Activated naive CD4-positive, alpha-beta T cell treated with Interleukin-2 at 50 U/mL for 16 hours (primary cell): ENCODE measurements around the gene MMP24OS.

ENCODE experiments used
- DNase-seq: peaks from one replicate; pipeline ENCODE4 v3.0.0-alpha.2; 2020

The MMP24OS gene

GRCh38 chr20:35243986-35244385 is 33.9 kb downstream of the MMP24OS start:
- DNase-seq: no peak

- no peak for DNase-seq
Measured at GRCh38 chr20:35243317-35243716, 34.6 kb downstream of the MMP24OS start.

GRCh38 chr20:35240811-35241293 is 37.1 kb downstream of the MMP24OS start:
- no peak for DNase-seq

- no peak for DNase-seq
Measured at GRCh38 chr20:35240083-35240810, 37.7 kb downstream of the MMP24OS start.

GRCh38 chr20:35238735-35239134 is 39.2 kb downstream of the MMP24OS start:
- DNase-seq: no peak

GRCh38 chr20:35238170-35238569 is 39.8 kb downstream of the MMP24OS start:
- no peak for DNase-seq

GRCh38 chr20:35237486-35237885 is 40.4 kb downstream of the MMP24OS start:
- DNase-seq: no peak

- DNase-seq: no peak
Measured at GRCh38 chr20:35235881-35236280, 42.0 kb downstream of the MMP24OS start.

GRCh38 chr20:35232575-35232974 is 45.3 kb downstream of the MMP24OS start:
- DNase-seq: no peak

GRCh38 chr20:35226884-35227681 is 50.8 kb downstream of the MMP24OS start:
- DNase-seq: peak; percentile 55
